GM23248 (cell line): Measurements from ENCODE around the gene TFAP2B. TPM values are rescaled to one million over a fixed set of nuclear protein-coding genes. Genes with fewer than 3 reads are reported as not detected.

Source experiments
- DNase-seq: peaks from one replicate; pipeline ENCODE4 v3.0.0-alpha.2; 2015
- H2AFZ ChIP-seq: fragments of 200-600 bp; sonication (generic); 2 replicates; pipeline ENCODE4 v1.6.1; 2016; ENCODE audit warnings: antibody characterized with exemption
- H3F3A ChIP-seq: fragments of 200-600 bp; sonication (generic); 2 replicates; pipeline ENCODE4 v1.6.1; 2016; ENCODE audit warnings: mild to moderate bottlenecking, antibody characterized with exemption, mixed run types; ENCODE audit not compliant: insufficient read depth
- H3K27ac ChIP-seq: fragments of 200-600 bp; sonication (generic); 2 replicates; pipeline ENCODE4 v1.5.1; 2016; ENCODE audit warnings: mild to moderate bottlenecking
- H3K27me3 ChIP-seq: fragments of 200-600 bp; sonication (generic); replicated peaks from 2 replicates; pipeline ENCODE4 v1.6.1; 2016; ENCODE audit warnings: mild to moderate bottlenecking; ENCODE audit not compliant: insufficient read depth
- H3K36me3 ChIP-seq: fragments of 200-600 bp; sonication (generic); 2 replicates; pipeline ENCODE4 v1.6.1; 2016; ENCODE audit warnings: low read depth, mild to moderate bottlenecking
- H3K4me1 ChIP-seq: fragments of 200-600 bp; sonication (generic); 2 replicates; pipeline ENCODE4 v1.6.1; 2016; ENCODE audit warnings: mild to moderate bottlenecking; ENCODE audit not compliant: insufficient read depth
- H3K4me2 ChIP-seq: fragments of 200-600 bp; sonication (generic); one replicate; pipeline ENCODE4 v1.6.1; 2016; ENCODE audit warnings: mild to moderate bottlenecking; ENCODE audit not compliant: unreplicated experiment
- H3K4me3 ChIP-seq: fragments of 200-600 bp; sonication (generic); 2 replicates; pipeline ENCODE4 v1.5.1; 2016; ENCODE audit warnings: mild to moderate bottlenecking
- H3K79me2 ChIP-seq: fragments of 200-600 bp; sonication (generic); 2 replicates; pipeline ENCODE4 v1.6.1; 2016; ENCODE audit warnings: mild to moderate bottlenecking; ENCODE audit not compliant: insufficient read depth
- H3K9ac ChIP-seq: fragments of 200-600 bp; sonication (generic); 2 replicates; pipeline ENCODE4 v1.6.1; 2016; ENCODE audit warnings: mild to moderate bottlenecking
- H3K9me2 ChIP-seq: fragments of 200-600 bp; sonication (generic); 2 replicates; pipeline ENCODE4 v1.6.1; 2016; ENCODE audit warnings: mixed run types, mild to moderate bottlenecking, moderate library complexity; ENCODE audit not compliant: insufficient read depth
- H3K9me3 ChIP-seq: fragments of 200-600 bp; sonication (generic); one replicate; pipeline ENCODE4 v1.6.1; 2017; ENCODE audit warnings: low read depth
- H4K20me1 ChIP-seq: fragments of 200-600 bp; sonication (generic); 2 replicates; pipeline ENCODE4 v1.6.0; 2016; ENCODE audit not compliant: insufficient read depth
- EZH2 ChIP-seq: fragments of 200-600 bp; sonication (generic); IDR thresholded peaks from 2 replicates; pipeline ENCODE4 v1.6.1; 2018; ENCODE audit warnings: antibody characterized with exemption, mild to moderate bottlenecking; ENCODE audit not compliant: insufficient read depth, poor library complexity, severe bottlenecking
- EZH2phosphoT487 ChIP-seq: fragments of 200-600 bp; sonication (generic); IDR thresholded peaks from 2 replicates; pipeline ENCODE4 v1.6.1; 2018; ENCODE audit warnings: antibody characterized with exemption, moderate library complexity, mild to moderate bottlenecking, low read depth; ENCODE audit not compliant: insufficient read depth
- WGBS, 2 experiments: methylation state at CpG; one replicate each; pipeline ENCODE4 v1.1.6; 2015 to 2017; ENCODE audit warnings: low lambda C conversion rate in 2 of 2, low coverage in 1 of 2; ENCODE audit errors: missing lambda C conversion rate in 2 of 2; 5-methylcytosine and 5-hydroxymethylcytosine counted together
- in situ Hi-C: fragments of 300-500 bp; cut with MboI; formaldehyde crosslinking; loops from 2 replicates; pipeline ENCODE4 v1.15.0; 2020
- polyA plus RNA-seq: library from polyadenylated mRNA; unstranded; fragments of >200 nt; fragmentation: Nextera tagmentation; extraction: Ambion mirVana; gene quantifications from 2 replicates; pipeline ENCODE4 v1.2.1, GENCODE V29; 2016
- total RNA-seq: library from RNA; depleted of rRNA; stranded (reverse); fragments of >200 nt; shearing (Covaris generic); gene quantifications from 2 replicates; pipeline ENCODE4 v1.2.3, GENCODE V29; 2014

The TFAP2B gene
- total and polyA plus RNA-seq, 2 experiments from 2014 or later, result not detected

DNA sequence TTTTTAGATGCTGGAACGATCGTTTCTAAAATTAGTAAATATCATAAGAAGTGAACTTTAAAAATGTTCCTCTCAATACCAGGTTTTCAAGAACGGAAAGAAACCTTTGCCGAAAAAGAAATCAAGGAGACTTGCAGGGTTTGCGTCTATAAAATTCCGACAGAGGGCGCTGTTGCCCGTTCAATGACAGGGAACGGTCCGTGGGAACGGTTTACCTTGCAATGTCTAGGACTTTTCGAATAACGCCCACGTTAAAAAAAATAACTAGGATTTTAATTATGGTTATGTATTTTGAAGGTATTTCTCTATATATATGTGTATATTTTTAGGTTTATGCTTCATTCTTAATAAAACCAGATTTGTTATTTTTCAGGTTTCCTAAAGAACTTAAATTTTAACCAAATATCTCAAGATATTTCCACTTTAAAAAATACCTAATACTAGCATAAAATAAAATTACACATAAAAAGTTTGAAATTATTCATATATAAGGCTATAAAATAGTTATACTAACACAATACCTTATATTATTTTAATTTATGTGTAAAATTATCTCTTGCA lies 2.5 kb upstream of the TFAP2B start:
- H3K9ac ChIP-seq, result peak overlapping the region; percentile 45
- 2% methylated on average over 14 of the region's 14 CpGs for whole genome bisulfite sequencing, 2 experiments
- H3K4me3 ChIP-seq, result peak overlapping the region; percentile 80
- H3F3A ChIP-seq, result no peaks in the 10 kb centered on the region
- H3K9me3 ChIP-seq, result no peaks in the 10 kb centered on the region
- peaks cover 44% of the 10 kb centered on the region for H3K27me3 ChIP-seq
- TF ChIP-seq EZH2phosphoT487 (no peak), EZH2 (no peak)
- peak overlapping the region; percentile 88 for H3K4me2 ChIP-seq
- H4K20me1 ChIP-seq, result no peaks in the 10 kb centered on the region
- H3K36me3 ChIP-seq, result no peaks in the 10 kb centered on the region
- H3K27ac ChIP-seq, result no peak overlapping the region
- H3K9me2 ChIP-seq, result no peaks in the 10 kb centered on the region
- H3K79me2 ChIP-seq, result no peaks in the 10 kb centered on the region
- H3K4me1 ChIP-seq, result no peaks in the 10 kb centered on the region
- peak; percentile 80 for DNase-seq
- H2AFZ ChIP-seq, result peak overlapping the region; percentile 91
- in situ Hi-C loops, result loop anchor here (10.0 kb wide), 1 partner anchor 1149 kb away; no protein-coding TSS in a partner anchor

- Histone ChIP-seq H3K27me3 (peaks cover 51% of the 10 kb centered on the region), H3K4me1 (no peaks in the 10 kb centered on the region), H3K27ac (no peak overlapping the region), H3F3A (no peaks in the 10 kb centered on the region), H3K36me3 (no peaks in the 10 kb centered on the region), H2AFZ (no peak overlapping the region), H4K20me1 (no peaks in the 10 kb centered on the region), H3K4me3 (no peak overlapping the region), H3K9ac (no peak overlapping the region), H3K4me2 (no peak overlapping the region), H3K9me3 (no peaks in the 10 kb centered on the region), H3K9me2 (no peaks in the 10 kb centered on the region), H3K79me2 (no peaks in the 10 kb centered on the region)
- in situ Hi-C loops, result loop anchor here (10.0 kb wide), 1 partner anchor 1148 kb away; no protein-coding TSS in a partner anchor
- 24 to 34% methylated on average over 15 of the region's 15 CpGs for WGBS, 2 experiments
- no peak for DNase-seq
- TF ChIP-seq EZH2phosphoT487 (no peak), EZH2 (no peak)
Measured at GRCh38 chr6:50816947-50817645, 1.6 kb upstream of the TFAP2B start.

DNA sequence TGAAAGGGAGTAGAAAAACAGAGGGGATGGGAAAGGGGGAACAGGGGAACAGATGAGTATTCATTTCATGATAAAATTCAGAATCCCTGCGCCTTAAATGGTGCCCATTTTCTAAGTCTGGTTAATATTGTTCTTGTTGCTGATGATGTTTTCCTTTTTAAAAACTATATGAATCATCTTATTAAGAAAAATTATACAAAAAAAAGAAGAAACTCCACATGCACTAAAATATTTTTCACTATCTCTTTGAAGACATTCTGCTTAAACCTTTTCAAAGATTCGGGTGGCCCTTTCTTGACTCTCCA lies 1.1 kb upstream of the TFAP2B start:
- Histone ChIP-seq H3K9ac (no peak overlapping the region), H3K36me3 (no peaks in the 10 kb centered on the region), H2AFZ (no peak overlapping the region), H3K27ac (no peak overlapping the region), H3K9me2 (no peaks in the 10 kb centered on the region), H3F3A (no peaks in the 10 kb centered on the region), H3K4me1 (no peaks in the 10 kb centered on the region), H3K9me3 (no peaks in the 10 kb centered on the region), H3K27me3 (peaks cover 56% of the 10 kb centered on the region), H3K79me2 (no peaks in the 10 kb centered on the region), H3K4me2 (no peak overlapping the region), H3K4me3 (no peak overlapping the region), H4K20me1 (no peaks in the 10 kb centered on the region)
- no peak for DNase-seq
- in situ Hi-C loops, result loop anchor here (10.0 kb wide), 1 partner anchor 1147 kb away; no protein-coding TSS in a partner anchor
- WGBS, 2 experiments, result 18 to 22% methylated on average over 2 of the region's 2 CpGs
- TF ChIP-seq EZH2 (no peak), EZH2phosphoT487 (no peak)

DNA sequence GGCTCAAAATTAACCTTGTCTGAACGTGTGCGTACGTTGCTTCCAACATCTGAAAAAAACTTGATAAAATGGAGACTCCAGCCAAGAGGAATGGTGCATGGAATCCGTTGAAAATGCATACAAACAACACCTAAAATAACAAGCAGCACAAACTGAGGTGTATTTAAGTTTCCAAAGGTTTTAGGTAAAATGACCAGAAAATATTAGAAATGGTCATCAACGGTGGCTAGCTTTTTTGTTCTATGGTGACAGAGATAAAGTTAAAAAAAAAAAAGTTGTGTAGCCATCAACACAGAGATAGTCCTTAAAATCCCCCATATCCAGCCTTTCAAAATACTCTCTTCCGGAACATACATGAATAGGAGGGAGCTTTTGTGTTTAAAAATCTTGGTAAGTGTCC lies 651 bp upstream of the TFAP2B start:
- WGBS, 2 experiments, result 19 to 22% methylated on average over 6 of the region's 6 CpGs
- in situ Hi-C loops, result loop anchor here (10.0 kb wide), 1 partner anchor 1147 kb away; no protein-coding TSS in a partner anchor
- TF ChIP-seq EZH2, result peak; percentile 7
- TF ChIP-seq EZH2phosphoT487, result no peak
- Histone ChIP-seq H2AFZ (no peak overlapping the region), H3K9ac (no peak overlapping the region), H4K20me1 (no peaks in the 10 kb centered on the region), H3K4me3 (no peak overlapping the region), H3K4me1 (no peaks in the 10 kb centered on the region), H3F3A (no peaks in the 10 kb centered on the region), H3K36me3 (no peaks in the 10 kb centered on the region), H3K27me3 (peaks cover 60% of the 10 kb centered on the region), H3K79me2 (no peaks in the 10 kb centered on the region), H3K9me3 (no peaks in the 10 kb centered on the region), H3K9me2 (no peaks in the 10 kb centered on the region), H3K27ac (no peak overlapping the region), H3K4me2 (no peak overlapping the region)
- no peak for DNase-seq
